GM19438 (cell line): ENCODE data around the gene GTPBP10.
A peak's percentile ranks its signal among the peaks of the same experiment; 100 is the strongest.
"Not testable (repeated sequence)": the region's sequence is repeated elsewhere in the genome, so short reads cannot be mapped to it uniquely, and the experiment has no call there.

ENCODE experiments used
- ATAC-seq: cut with Tn5 transposase; IDR thresholded peaks from one replicate; pipeline ENCODE4 v1.9.1; 2021; ENCODE audit warnings: low read depth; ENCODE audit not compliant: unreplicated experiment

GTPBP10 gene

DNA sequence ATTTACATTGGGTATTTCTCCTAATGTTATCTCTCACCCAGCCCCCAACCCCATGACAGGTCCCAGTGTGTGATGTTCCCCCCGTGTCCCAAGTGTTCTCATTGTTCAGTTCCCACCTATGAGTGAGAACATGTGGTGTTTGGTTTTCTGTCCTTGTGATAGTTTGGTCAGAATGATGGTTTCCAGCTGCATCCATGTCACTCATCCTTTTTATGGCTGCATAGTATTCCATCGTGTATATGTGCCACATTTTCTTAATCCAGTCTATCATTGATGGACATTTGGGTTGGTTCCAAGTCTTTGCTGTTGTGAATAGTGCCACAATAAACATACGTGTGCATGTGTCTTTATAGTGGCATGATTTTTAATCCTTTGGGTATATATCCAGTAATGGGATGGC lies 3.5 kb downstream of the GTPBP10 start:
- not testable (repeated sequence) for ATAC-seq

DNA sequence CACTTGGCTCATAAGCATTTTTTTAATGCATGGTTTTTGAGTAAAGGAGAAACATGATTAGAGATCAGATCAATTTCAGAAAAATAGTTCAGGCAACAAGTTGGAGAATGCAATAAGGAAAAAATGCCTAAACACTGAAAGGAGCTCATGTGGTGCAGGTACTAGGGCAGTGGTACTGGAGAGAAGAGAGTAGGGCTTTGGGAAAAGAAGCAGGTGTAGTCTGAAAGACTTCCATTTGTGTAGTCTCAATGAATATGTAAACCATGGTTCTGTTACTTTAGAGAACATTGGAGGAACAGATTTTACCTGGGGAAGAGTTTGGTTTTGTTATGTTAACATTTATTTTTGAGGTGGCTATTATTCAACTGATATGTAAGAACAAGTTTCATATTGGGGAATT lies 5.5 kb downstream of the GTPBP10 start:
- no peak for ATAC-seq

DNA sequence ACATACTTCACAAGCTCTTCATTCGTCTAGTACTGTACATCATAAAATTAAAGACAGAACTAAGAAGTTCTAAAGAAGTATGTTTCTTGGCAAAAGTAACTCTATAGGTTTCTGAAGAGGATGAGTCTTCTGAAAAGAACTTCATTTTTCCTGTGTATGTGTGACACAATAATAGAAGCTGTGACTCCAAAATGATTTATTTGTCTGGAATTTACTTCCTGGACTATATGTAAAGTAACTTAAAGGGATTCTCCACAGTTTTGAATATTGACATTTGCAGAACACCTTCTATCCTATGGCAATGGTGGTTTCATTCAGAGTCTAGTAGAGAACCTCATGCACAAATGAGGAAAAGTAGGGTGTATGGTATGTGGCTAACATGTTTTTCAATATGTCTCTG lies 36.9 kb downstream of the GTPBP10 start:
- ATAC-seq: no peak

DNA sequence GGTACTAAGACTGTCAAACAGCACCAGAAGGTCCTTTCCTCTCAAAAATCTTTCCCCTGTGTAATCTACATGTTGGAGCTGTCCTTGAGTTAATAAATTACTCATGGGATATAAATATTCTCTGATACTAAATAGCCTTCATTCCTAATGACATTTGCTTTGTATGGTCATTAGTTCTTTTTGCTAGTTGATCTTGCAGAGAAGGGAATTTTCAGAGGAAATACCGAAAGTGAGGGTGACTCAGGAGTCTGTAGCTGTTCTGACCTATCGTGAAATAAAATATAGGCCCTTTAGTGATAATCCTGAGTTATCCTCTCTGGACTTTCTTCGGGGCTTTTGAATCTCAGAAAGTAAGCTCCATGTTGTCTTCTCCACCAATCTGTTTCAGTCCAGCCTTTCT lies 37.3 kb downstream of the GTPBP10 start:
- ATAC-seq: no peak

DNA sequence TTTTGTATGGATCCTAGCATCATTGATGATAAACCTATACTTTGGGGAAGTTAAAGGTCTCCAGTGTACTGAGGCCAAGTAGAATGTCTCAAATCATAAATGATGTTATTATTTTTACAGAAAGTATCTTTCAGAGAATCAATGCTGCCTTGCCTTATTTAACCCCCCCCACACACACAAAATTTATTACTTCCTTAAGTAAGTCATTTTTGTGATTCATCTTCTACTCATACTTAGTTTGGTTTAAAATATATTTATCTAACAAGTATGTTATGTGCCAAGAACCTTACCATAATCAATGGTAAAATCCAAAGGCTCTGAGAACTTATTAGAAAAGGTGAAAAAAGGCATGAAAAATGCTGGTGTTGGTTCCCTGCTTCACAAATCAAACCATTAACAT lies 37.9 kb downstream of the GTPBP10 start:
- no peak for ATAC-seq

DNA sequence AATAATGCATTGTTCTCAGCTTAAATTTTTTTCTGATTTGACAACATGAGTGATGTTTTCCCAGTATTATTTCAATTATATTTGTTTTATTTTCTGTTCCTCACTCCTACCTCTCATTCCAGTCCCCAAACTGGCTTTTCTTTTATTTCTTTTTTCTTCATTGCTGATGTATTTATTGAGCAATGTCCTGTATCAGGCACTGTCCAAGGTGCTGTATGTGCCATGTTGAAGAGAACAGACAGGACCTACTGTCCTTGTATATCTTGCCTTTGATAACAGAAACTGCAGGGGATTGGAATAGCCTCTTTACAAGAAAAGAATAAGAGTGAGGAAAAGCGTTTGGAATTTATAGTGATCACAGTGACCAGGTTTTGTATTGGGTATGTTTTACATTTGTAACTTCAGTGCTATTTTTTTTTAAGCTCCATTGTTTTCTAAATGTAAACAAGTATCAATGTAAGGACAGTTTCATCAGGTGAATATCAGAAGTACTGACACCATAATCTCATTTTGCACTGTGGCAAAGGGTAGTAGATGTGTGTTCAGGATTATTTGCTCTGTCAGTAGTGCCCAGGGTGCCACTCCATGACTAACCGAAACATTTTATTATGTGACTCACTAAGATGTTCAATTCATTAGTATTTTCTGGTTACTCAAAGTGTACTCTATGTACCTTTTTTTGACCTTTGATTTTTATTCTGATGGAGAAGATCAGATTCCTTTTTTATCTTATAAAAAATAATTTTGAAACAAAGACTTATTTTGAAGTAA lies 41.1 kb downstream of the GTPBP10 start:
- no peak for ATAC-seq

DNA sequence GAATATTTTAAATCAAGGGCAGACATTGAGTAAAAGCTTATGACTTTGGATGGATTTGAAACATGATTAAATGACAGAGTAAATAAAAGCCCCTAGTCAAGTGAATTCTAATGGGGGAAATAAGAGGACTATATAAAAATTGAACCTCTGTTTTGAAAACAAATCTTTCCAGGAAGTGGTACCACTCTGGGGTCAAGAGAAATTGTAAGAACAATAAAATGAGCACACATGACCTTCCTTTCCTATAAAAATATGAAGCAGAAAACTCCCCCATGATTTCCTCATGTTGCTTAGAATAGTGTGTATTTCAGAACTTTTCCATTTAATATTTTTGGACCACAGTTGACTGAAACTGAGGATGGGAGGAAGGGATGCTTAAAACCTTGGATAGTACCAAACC lies 44.4 kb downstream of the GTPBP10 start:
- ATAC-seq: no peak

DNA sequence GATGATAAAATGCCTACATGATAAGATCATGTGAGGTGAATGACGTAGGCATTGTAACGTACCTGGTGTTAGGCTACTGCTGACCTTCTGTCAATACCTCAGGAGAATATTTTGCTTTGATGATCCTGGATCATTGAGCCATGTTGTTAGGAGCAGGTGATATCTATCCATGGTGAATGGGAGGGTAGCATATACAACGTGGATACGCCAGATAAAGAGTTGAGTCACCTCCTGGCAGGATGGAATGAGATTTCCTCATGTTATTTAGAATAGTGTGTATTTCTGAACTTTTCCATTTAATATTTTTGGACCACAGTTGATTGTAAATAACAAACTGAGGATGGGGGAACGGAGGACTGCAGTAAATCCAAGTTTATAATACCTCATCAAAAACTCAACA lies 45.0 kb downstream of the GTPBP10 start:
- ATAC-seq: no peak

DNA sequence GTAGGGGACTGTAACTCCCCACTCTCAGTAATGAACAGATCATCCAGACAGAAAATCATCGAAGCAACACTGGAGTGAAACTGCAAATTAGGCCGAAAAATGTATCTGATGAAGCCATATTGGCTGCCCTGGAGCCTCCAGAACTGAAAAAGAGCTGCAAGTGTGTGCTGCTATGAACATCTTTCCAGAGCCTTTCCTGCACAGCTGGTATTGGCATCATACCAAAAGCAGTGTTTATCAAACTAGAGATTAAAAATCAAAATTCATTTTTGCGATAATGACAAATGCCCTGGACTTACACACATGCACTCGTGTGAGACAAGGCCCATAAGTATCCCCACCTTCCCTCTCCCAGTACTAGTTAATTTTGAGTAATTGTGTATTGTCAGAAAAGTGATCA lies 49.9 kb downstream of the GTPBP10 start:
- ATAC-seq: no peak

DNA sequence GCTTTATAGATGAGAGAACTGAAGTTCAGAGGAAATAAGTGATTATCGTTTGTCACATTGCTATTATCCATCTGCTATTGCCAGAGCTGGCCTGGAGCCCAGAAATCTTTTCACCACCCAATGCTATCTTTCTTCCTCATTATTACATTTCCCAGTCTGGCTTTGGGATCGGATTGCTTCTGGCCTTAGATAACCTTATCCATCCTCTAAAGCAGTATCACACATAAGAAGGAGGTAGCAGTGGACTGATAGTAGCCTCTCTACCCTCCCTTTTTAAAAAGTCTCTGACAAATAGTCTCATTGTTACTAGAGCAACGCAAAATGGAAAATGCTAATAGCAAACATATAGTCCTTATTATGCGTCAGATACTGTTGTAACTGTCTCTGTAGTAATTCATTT lies 55.5 kb downstream of the GTPBP10 start:
- no peak for ATAC-seq

DNA sequence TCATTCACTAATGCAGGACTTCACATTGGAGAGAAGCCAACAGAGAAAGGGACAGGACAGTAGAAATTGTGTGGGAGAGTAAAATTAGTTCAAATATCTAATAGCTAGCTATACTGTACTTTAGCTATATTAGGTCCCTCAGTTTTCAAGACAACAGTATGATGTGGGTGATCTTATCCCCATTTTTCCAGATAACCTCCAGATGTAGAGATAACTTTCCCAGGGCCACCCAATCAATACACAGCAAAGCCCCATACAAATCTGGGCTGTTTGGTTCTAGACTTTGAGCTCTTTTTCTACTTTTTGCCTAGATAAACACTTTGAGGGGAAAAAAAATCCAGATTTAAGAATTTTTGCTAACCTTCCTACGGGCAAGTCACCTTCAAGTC lies 56.3 kb downstream of the GTPBP10 start:
- no peak for ATAC-seq

DNA sequence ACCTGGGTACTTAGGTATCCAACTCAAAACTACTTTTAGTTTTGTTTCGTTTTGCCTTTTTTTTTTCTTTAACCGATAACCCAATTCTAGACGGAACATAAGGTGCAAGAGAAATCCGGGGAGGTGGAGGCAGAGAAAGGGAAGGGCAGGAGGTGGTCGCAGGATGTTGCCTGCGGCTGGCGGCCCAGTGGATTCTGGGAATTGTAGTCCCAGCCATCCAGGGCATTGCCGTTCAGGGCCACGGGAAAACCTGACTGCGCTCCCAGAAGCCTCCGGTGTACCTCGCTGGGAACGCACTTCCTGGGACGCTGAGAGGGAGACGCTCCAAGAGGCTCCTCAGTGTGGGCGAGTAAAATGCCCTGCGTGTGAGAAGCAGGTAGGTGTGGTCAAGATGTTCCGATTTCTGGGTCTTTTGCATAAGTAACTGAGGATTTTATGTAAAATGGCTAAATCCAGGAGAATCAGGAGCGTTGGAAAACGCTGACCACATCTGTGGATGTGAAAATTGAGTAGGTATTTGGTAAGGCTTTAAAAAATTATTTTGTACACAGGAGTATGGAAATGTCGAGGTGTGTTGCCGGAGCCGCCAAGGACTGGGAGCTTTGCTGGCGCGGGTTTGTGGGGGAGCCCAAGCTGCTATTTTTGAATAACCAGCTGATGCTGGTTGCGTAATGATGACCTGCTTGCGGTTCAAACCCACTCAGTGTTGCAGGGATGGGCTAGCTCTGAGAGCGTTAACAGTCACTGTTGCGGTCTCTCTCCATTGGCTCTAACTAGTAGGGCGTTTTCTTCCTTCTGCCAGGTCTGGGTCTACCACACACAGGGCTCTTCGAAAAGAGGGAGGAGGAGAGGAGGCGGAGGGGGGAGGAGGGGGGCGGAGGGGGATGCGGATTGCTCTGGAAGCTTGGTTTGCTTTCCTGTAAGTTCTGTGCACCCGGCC lies 56.9 kb downstream of the GTPBP10 start, which contains the start of gene CLDN12:
Gene CLDN12 (plus strand): TSS at position 288 of the 940 bp plus-strand sequence. CDS start 9,216 bp downstream, outside the sequence.
- ATAC-seq: peak; percentile 91

DNA sequence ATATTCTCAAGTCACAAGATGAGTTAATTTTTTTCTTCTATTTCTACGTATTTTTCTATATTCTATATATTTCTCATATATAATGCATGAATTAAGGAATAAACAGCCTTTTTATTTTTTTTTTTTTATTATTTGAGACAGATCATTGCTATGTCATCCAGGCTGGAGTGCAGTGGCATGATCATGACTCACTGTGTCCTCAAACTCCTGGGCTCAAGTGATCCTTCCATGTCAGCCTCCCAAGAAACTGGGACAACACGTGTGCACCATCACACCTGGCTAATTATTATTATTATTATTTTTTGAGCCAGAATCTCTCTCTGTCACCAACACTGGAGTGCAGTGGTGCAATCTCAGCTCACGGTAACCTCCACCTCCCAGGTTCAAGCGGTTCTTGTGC lies 58.3 kb downstream of the GTPBP10 start:
- no peak for ATAC-seq

DNA sequence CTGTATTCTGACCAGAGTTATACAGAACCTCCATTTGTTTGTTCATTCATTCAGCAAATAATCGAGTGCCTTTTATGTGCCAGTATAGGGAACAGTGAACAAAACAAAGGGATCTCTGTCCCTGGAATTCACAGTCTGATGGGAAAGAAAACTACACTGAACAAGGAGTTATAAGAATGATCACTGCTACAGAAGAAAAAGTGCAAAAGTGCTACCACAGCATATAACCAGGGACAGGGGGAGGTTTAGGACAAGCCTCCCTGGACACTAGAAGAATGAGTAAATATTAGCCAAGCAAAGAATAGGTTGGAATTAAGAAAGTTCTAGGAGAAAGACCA lies 60.9 kb downstream of the GTPBP10 start:
- ATAC-seq: no peak

DNA sequence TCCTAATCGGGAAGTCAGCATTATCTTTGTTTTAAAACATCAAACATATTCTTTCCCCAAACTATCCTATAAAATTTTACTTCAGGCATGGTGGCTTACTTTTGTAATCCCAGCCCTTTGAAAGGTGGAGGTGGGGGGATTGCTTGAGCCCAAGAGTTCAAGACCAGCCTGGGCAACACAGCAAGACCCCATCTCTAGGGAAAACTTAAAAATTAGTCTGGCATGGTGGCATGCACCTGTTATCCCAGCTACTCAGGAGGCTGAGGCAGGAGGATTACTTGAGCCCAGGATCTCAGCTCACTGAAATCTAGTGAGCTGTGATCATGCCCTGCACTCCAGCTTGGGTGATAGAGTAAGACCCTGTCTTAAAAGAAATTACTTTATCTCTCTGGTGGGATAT lies 61.6 kb downstream of the GTPBP10 start:
- ATAC-seq: no peak

DNA sequence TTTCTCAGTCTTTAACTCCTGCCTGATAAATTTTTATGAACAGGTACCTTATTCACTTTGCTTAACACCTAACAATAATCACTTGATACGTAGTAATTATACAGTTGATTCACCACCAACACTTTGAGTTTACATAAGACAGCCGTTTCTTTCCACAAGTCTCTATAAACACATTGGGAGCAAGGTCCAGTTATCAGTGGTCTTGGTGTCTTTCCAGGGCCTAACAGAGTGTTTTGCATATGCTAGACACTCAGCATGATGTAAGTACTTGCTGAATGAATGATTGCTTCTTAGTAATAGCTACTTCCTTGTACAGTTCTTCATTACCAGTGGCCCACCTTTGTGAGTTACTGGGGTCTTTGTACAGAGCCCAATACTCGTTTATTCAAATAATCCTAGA lies 63.2 kb downstream of the GTPBP10 start:
- ATAC-seq: no peak

DNA sequence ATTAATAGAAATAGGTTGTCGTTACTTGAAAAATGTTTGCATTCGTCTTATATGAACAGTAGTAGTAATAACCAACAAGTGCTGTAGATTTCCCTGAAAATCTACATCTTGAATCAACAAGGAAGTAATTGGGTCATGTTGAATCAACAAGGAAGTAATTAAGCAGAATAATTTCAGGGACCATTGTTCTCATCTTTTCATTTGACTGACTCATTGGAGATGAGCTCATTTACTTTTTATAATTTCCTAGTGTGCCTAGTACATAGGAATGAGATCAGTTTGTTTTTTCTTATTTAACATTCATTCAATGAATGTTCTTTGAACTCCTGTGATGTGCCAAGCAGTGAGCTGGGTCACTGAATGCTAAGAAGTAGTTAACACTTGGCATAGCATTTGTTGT lies 65.0 kb downstream of the GTPBP10 start:
- no peak for ATAC-seq

DNA sequence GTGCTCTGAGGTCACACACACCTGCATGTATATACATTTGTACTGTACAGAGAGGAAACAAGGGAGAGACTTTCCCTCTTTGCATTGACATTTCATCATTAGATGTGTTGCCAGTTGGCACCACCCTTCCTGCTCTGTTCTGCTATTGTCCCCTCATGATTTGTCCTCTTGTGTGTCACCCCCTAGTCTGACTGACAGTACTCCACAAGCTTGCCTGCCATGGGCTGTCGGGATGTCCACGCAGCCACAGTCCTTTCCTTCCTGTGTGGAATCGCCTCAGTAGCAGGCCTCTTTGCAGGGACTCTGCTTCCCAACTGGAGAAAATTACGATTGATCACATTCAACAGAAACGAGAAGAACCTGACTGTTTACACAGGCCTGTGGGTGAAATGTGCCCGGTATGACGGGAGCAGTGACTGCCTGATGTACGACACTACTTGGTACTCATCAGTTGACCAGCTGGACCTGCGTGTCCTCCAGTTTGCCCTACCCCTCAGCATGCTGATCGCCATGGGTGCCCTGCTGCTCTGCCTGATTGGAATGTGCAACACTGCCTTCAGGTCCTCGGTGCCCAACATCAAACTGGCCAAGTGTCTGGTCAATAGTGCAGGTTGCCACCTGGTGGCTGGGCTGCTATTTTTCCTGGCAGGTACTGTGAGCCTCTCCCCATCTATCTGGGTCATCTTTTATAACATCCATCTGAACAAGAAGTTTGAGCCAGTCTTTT lies 66.1 kb downstream of the GTPBP10 start:
- peak; percentile 59 for ATAC-seq

DNA sequence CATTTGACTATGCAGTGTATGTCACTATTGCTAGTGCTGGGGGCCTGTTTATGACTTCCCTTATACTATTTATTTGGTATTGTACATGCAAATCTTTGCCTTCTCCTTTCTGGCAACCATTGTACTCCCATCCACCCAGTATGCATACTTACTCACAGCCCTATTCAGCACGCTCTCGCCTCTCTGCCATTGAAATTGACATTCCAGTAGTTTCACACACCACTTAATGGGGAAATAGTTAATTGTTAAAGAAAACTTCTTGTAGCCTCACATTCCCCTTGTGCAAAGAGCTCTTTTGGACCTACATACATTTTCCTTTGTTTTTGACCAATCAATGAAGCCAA lies 66.6 kb downstream of the GTPBP10 start:
- ATAC-seq: no peak

DNA sequence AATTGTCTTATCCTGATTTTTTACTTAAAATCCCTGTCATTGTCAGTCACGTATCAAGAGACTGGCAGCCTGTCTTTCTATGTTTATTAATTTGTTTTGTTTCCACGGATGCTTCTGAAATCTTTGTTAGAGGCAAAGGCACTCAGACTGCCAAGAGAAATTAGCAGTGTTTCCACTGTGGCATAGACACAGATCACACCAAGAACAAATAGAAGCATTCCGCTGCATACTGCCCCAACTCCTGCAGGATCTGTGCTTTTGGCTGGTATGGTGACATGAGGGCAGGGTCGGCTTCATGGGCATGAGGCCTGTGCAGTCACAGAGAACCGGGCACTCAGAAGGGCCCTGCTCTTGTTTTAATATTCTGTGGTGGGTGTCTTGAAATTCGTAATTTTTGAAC lies 75.1 kb downstream of the GTPBP10 start:
- ATAC-seq: no peak

DNA sequence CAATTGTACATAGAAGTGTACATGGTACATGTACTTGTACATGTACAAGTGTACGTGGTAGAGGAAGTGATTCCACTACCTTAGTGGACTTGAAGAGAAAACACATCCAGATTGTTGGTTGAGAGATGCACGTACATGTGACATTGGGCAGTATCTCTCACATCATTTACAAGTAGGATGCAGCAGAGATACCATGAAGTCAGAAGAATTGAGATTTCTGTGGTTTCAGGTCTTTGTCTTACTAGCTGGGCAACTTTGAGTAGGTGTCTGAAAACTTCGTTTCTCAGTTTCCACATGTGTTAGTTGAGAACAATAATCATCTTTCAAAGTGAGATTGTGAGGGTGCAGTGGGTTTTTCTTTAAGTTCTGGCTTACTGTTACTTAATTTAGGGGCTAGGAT lies 78.2 kb downstream of the GTPBP10 start:
- ATAC-seq: no peak
